Smooth muscle cell (in vitro differentiated cells): ENCODE measurements around the gene ST3GAL4. TPM values are rescaled to one million over a fixed set of nuclear protein-coding genes. Genes with fewer than 3 reads are reported as not detected.

Experiments
- DNase-seq: peaks from one replicate; lab custom pipeline; 2025; ENCODE audit not compliant: unreplicated experiment; lab: John Stamatoyannopoulos, UW
- H2AFZ ChIP-seq: fragments of 200-600 bp; sonication (generic); 2 replicates; pipeline ENCODE4 v1.6.0; 2016; ENCODE audit warnings: antibody characterized with exemption, low read depth, mild to moderate bottlenecking
- H3F3A ChIP-seq: fragments of 200-600 bp; sonication (generic); 2 replicates; pipeline ENCODE4 v1.6.0; 2017; ENCODE audit warnings: antibody characterized with exemption, low read depth
- H3K27ac ChIP-seq: fragments of 200-600 bp; sonication (generic); 2 replicates; pipeline ENCODE4 v1.5.1; 2016; ENCODE audit warnings: low read depth, mild to moderate bottlenecking
- H3K27me3 ChIP-seq: fragments of 200-600 bp; sonication (generic); 2 replicates; pipeline ENCODE4 v1.6.1; 2016; ENCODE audit warnings: low read depth, mild to moderate bottlenecking
- H3K36me3 ChIP-seq: fragments of 200-600 bp; sonication (generic); 2 replicates; pipeline ENCODE4 v1.5.1; 2016; ENCODE audit warnings: low read depth
- H3K4me1 ChIP-seq: fragments of 200-600 bp; sonication (generic); 2 replicates; pipeline ENCODE4 v1.5.1; 2016; ENCODE audit warnings: low read depth
- H3K4me2 ChIP-seq: fragments of 200-600 bp; sonication (generic); 2 replicates; pipeline ENCODE4 v1.6.0; 2016; ENCODE audit warnings: mild to moderate bottlenecking
- H3K4me3 ChIP-seq: fragments of 200-600 bp; sonication (generic); 2 replicates; pipeline ENCODE4 v1.5.1; 2016; ENCODE audit warnings: mild to moderate bottlenecking
- H3K79me2 ChIP-seq: fragments of 200-600 bp; sonication (generic); 2 replicates; pipeline ENCODE4 v1.6.0; 2016; ENCODE audit warnings: low read depth, mild to moderate bottlenecking
- H3K9ac ChIP-seq: fragments of 200-600 bp; sonication (generic); 2 replicates; pipeline ENCODE4 v1.6.0; 2016; ENCODE audit warnings: low read depth
- H3K9me3 ChIP-seq: fragments of 200-600 bp; sonication (generic); replicated peaks from 2 replicates; pipeline ENCODE4 v1.5.1; 2016; ENCODE audit warnings: low read depth
- H4K20me1 ChIP-seq: fragments of 200-600 bp; sonication (generic); 2 replicates; pipeline ENCODE4 v1.6.0; 2016; ENCODE audit warnings: low read depth
- CTCF ChIP-seq: fragments of 200-600 bp; sonication (generic); IDR thresholded peaks from 2 replicates; pipeline ENCODE4 v1.5.1; 2017; ENCODE audit warnings: borderline replicate concordance, mild to moderate bottlenecking, antibody characterized with exemption; ENCODE audit not compliant: insufficient read depth, poor library complexity, severe bottlenecking
- WGBS: methylation state at CpG from one replicate; pipeline ENCODE4 v1.1.7; 2016; ENCODE audit warnings: low lambda C conversion rate; 5-methylcytosine and 5-hydroxymethylcytosine counted together
- polyA plus RNA-seq: library from polyadenylated mRNA; unstranded; fragments of >200 nt; fragmentation: Nextera tagmentation; extraction: Ambion mirVana; gene quantifications from 2 replicates; pipeline ENCODE4 v1.2.1, GENCODE V29; 2016
- total RNA-seq: library from RNA; depleted of rRNA; stranded (reverse); fragments of >200 nt; gene quantifications from 2 replicates; pipeline ENCODE4 v1.2.3, GENCODE V29; 2014

ST3GAL4 gene
- total and polyA plus RNA-seq, 2 experiments from 2014 or later = 60.3 to 60.9 TPM

DNA sequence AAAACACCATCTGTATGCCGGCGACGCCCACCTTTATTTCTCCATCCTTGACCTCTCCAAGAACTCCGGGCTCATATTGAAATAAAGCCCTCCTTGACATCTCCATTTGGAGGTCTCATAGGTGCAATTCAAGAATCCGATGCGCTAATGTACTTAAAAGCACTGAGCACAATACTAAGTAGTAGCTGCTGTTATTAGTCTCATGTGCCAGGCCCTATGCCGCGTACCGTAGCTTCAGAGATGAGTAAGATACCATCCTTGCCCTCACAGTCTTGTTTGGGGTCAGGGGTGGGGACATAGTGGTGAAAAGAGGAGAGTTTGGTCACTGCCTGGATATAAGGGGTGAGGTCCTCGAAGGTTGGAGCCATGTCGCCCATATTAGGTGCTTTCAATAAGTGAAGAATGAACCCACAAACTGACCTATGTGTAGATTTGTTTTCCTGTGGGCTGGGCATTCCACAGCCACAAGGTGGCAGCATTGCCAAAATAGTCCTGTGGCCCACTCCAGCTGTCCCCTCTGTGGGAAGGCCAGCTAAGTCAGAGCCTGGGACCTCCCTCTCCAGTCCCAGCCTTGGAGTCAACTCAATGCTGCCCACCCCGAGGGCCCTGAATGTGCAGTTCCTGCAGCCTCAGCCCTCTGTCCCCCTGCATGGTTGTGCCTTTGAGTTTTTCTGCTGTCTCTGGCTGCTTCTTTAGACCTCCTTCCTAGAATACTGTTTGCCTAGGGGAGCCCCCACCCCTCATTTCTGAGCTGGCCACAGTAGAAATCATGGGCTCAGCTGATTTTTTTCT, 45.1 kb upstream of the ST3GAL4 start:
- H3K9me3 ChIP-seq = no peaks in the 10 kb centered on the region
- no peaks in the 10 kb centered on the region for H3K79me2 ChIP-seq
- H3K27me3 ChIP-seq = no peaks in the 10 kb centered on the region
- H3K9ac ChIP-seq = no peak overlapping the region
- 75% methylated on average over 12 of the region's 12 CpGs for WGBS
- peak; percentile 92 for TF ChIP-seq CTCF
- no peaks in the 10 kb centered on the region for H4K20me1 ChIP-seq
- peak overlapping the region; percentile 68 for H3K4me2 ChIP-seq
- peaks cover 4% of the 10 kb centered on the region for H3K4me1 ChIP-seq
- no peak overlapping the region for H3K4me3 ChIP-seq
- H3F3A ChIP-seq = peaks cover 13% of the 10 kb centered on the region
- H2AFZ ChIP-seq = no peak overlapping the region
- peak overlapping the region; percentile 56 for H3K27ac ChIP-seq
- H3K36me3 ChIP-seq = no peaks in the 10 kb centered on the region
- DNase-seq = peak; percentile 36

DNA sequence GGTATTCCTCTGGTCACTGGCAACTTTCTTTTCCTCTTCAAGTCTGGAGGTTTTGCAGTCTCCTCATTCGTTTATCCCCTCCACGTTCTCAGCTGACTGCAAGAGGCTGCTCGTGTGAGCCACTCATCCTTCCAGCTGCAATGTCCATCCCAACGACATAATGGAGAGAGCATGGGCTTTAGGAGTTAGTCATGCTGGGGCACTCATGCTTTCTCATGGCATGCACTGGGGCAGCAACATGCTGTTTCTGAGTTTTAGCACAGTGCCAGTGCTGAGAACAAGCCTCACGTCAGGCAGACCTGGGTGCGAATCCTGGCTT, 44.5 kb upstream of the ST3GAL4 start:
- H3K79me2 ChIP-seq = no peaks in the 10 kb centered on the region
- WGBS = 49% methylated on average over 6 of the region's 6 CpGs
- peak overlapping the region; percentile 56 for H3K27ac ChIP-seq
- no peaks in the 10 kb centered on the region for H3K36me3 ChIP-seq
- no peak for DNase-seq
- H3K9ac ChIP-seq = no peak overlapping the region
- peak overlapping the region; percentile 68 for H3K4me2 ChIP-seq
- H3F3A ChIP-seq = peaks cover 17% of the 10 kb centered on the region
- no peaks in the 10 kb centered on the region for H3K9me3 ChIP-seq
- H3K4me1 ChIP-seq = peaks cover 4% of the 10 kb centered on the region
- no peak overlapping the region for H3K4me3 ChIP-seq
- no peak for TF ChIP-seq CTCF
- no peaks in the 10 kb centered on the region for H3K27me3 ChIP-seq
- H2AFZ ChIP-seq = no peak overlapping the region
- no peaks in the 10 kb centered on the region for H4K20me1 ChIP-seq

- no peaks in the 10 kb centered on the region for H4K20me1 ChIP-seq
- peaks cover 24% of the 10 kb centered on the region for H3F3A ChIP-seq
- peak overlapping the region; percentile 56 for H3K27ac ChIP-seq
- no peak overlapping the region for H2AFZ ChIP-seq
- H3K36me3 ChIP-seq = no peaks in the 10 kb centered on the region
- no peak overlapping the region for H3K4me3 ChIP-seq
- H3K79me2 ChIP-seq = no peaks in the 10 kb centered on the region
- no peak for DNase-seq
- H3K4me1 ChIP-seq = peaks cover 4% of the 10 kb centered on the region
- no peaks in the 10 kb centered on the region for H3K9me3 ChIP-seq
- WGBS = 93% methylated on average over 14 of the region's 14 CpGs
- H3K27me3 ChIP-seq = no peaks in the 10 kb centered on the region
- peak overlapping the region; percentile 68 for H3K4me2 ChIP-seq
- TF ChIP-seq CTCF = no peak
- no peak overlapping the region for H3K9ac ChIP-seq
These were observed 43.8 kb upstream of the ST3GAL4 start for GRCh38 chr11:126311401-126312291.
